ENCODE measurements around the gene SFMBT1.
A peak's percentile ranks its signal among the peaks of the same experiment; 100 is the strongest.

SFMBT1 gene

DNA sequence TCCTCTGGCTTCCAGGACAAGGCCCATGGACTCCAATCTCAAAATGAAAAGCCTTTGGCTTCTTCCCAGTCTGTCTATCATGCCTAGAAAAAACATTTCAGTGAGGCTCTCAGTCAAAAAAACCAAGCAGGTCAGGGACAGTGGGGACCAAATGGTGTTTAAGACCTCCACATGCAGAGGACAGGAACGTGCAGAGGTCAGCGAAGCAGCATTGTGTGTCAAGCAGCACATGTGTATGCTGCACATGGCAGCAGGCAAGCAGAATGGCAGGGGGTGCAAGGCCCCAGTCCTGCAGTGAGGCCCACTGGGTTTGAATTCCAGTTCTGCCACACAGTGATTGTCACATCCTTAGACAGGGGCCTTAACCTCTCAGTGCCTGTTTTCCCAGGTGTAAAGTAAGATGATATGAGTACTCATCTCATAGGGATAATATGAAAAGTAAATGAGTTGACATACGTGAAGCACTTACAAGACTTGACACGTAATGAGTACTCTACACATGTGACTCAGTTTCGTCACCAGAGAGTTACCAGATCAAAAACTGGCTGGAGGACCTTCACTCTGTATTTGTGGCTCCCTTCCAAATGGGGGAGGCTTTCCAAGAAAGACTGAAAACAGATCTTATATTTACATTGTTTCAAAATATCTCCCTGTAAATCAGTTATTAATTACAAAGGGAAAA, 159.7 kb downstream of the SFMBT1 start:
- DNase-seq (ENCODE audit: low read depth) = no peak

DNA sequence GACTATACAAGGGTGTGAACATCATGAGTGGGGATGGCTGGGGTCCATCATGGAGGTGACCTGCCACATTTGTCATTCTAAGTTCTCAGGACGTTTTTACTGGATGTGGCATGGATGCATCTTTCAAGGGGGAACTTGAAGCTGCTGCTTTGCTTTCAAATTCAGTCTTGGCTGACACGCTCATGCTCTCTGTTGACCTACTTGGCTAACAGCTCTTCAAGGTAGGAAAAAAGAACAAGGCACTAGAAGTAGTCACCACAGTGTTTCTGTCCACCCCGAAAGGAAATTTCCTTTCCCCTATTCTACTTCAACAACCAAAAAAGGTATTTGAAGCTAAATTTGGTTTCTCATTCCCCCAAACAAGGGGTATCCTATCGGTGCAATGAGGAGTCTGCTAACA, 163.5 kb downstream of the SFMBT1 start:
- no peak for DNase-seq (ENCODE audit: low read depth)

DNA sequence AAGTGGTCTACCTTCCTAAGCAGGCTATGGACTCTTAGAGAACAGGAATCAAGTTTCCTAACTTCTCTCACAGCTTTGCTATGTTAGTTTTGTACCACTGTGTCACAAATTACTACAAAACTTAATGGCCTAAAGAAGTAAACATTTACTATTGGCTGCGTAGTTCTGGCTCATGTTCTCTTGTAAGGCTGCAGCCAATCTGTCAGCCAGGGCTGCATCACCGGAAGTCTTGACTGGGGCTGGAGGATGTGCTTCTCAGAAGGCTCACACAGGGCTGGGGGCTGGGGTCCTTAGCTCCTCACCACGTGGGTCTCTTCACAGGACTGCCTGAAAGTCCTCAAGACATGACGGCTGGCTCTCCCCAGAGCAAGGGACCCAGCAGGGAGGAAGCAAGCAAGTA, 164.0 kb downstream of the SFMBT1 start:
- no peak for DNase-seq (ENCODE audit: low read depth)

DNA sequence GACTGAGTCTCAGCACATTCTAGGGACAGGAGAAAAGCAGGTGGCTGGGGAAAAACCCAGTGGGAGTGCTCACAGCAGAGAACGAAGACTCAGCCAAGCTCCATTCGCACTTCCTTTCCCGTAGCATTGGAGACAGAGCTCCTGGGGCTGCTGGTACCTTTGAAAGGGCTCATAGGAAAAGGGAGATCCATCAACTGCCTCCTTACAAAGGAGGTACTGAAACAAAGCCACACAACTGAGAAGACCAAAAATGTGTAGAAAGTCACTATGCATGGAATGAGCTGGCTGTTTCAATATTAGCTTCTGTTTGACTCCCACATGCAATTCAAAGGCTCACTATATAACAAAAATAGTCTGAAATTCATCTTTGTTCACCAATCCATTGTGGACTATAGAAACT, 165.4 kb downstream of the SFMBT1 start:
- DNase-seq (ENCODE audit: low read depth) = no peak

DNA sequence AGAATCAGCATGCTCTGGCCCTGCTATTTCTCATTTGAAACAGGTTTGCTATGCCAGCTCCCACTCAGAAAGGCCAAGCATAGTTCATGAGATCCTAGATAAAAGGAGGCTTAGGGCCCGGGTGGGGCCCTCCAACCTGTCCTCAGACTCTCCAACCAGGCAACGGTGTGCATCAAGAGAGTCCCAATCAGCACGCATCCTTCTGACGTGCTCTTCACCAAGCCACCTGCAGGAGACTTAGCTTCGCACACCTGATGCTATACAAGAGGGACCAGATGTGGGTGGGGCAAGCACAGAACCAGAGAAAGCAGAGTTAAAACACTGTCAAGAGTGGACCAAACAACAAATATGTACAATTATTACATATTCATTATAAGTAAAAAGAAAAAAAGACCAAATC, 165.8 kb downstream of the SFMBT1 start:
- no peak for DNase-seq (ENCODE audit: low read depth)

DNA sequence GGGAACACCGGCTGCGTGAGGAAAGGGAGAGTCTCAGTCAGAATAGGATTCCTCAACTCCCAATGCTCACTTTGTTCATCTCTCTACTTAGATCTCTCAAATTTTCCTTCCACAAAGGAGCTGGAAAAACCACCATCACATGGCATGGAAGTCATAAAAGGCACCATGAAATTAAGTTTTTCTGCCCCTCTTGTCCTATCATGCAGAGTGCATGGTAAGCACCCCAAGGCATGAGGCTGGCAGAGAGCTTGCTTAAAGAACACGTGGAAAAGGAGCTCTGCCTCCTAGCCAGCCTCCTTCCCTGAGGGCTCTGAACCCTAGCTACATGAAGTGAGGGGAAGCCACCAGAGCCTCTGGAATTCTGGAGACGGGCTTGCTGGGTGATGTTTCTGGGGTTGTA, 166.3 kb downstream of the SFMBT1 start:
- DNase-seq (ENCODE audit: low read depth) = no peak

GRCh38 chr3:52879090-52879489, 166.8 kb downstream of the SFMBT1 start:
- DNase-seq (ENCODE audit: low read depth) = no peak

DNA sequence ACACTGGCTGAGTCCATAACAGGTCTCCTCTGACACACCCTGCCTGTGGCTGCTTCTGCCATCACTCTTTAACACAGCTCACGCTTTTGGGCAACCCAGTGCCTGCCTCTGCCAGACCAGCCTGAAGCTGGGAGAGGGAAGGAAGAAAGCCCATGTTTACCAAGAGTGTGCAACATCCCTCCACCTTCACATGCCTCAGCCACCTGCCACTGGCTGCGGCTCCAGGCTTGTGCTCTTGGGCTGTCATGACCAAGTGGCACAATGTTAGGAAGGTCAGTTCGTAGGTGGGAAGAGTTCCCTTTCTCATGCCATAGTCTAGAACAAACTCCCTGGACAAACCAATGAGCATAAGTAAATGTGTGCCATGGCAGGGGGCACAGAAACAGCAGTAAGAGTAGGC, 168.8 kb downstream of the SFMBT1 start:
- DNase-seq (ENCODE audit: low read depth) = no peak

- no peak for DNase-seq (ENCODE audit: low read depth)
Measured at GRCh38 chr3:52874864-52875587, 170.8 kb downstream of the SFMBT1 start.

- DNase-seq (ENCODE audit: low read depth) = no peak
Measured at GRCh38 chr3:52874160-52874701, 171.6 kb downstream of the SFMBT1 start.

GRCh38 chr3:52873433-52874159, 172.3 kb downstream of the SFMBT1 start:
- DNase-seq (ENCODE audit: low read depth) = peak; percentile 83

DNA sequence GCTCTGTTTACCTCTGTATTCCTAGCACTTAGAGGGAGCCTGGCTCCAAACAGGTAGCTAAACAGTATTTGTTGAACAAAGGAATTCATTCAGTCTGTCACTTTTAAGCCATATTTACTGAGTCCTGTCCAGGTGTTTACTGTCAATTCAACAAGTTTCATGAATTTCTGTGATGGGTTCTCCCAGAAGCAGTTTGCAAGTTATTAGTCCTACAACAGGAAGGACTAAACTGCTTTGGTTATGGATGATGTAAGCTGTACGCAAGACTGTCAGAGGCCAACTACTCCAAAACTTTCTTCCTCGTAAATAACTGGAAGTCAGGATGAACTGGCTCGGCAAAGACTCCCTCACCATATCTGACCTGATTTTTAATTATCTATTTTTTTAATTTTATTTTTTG, 173.6 kb downstream of the SFMBT1 start:
- DNase-seq (ENCODE audit: low read depth) = no peak

DNA sequence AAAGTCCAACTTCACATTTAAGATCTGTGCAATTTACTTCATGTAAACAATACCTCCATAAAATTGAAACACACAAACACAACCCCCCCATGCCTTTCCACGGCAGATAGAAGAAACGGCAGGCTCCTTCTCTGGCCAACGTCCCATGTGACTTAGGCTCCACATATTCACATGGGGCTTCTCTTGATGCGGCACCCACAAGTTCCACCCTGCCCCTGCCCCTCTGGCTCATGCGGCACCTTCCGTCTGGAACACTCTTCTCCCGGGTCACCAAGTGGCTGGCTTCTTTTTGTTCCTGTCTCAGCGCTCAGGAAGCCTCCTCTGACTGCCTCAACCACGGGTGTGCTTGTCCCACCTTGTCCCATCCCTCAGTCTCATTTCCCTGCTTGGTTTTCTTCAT, 174.1 kb downstream of the SFMBT1 start:
- no peak for DNase-seq (ENCODE audit: low read depth)

GRCh38 chr3:52870471-52870870, 175.4 kb downstream of the SFMBT1 start:
- DNase-seq (ENCODE audit: low read depth) = no peak

DNA sequence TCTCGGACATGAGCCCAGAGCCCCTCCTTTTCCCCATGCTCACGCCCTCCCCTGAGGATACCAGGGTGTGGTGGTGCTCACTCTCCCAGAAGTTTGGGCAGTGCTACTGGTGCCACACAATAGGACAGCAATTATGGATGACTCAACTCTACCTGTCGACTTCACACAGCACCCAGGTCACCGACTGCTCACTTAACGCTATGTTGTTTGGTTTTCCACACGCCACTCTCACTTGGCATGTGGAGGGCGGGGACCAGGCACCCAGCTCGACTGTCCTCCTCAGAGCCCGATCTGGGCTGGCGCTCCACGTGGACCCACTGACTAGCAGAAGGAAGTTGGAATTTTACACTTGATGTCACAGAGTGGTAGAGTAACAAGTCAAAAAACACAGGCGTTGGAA, 179.4 kb downstream of the SFMBT1 start:
- no peak for DNase-seq (ENCODE audit: low read depth)

GRCh38 chr3:52865994-52866393, 179.9 kb downstream of the SFMBT1 start:
- DNase-seq (ENCODE audit: low read depth) = no peak

DNA sequence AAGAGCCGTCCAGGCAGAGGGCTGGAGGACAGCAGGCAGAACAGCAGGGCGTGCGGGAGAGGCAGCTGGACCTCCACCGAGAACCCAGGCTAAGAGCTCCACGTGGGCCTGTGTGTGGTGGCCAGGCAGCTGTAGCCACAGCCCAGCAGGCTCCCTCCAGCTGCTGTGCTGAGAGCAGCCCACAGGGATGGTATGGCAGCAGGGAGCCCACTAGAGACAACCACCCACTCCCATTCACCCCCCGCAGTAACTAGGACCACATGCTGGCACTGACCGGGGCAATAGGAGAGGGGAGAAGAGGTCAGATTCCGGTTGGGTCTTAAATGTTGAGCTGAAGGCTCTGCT, 185.5 kb downstream of the SFMBT1 start:
- DNase-seq (ENCODE audit: low read depth) = no peak

GRCh38 chr3:52859686-52860423, 186.0 kb downstream of the SFMBT1 start:
- no peak for DNase-seq (ENCODE audit: low read depth)

- no peak for DNase-seq (ENCODE audit: low read depth)
Measured at GRCh38 chr3:52857864-52858263, 188.0 kb downstream of the SFMBT1 start.

GRCh38 chr3:52857133-52857532, 188.7 kb downstream of the SFMBT1 start:
- no peak for DNase-seq (ENCODE audit: low read depth)

DNA sequence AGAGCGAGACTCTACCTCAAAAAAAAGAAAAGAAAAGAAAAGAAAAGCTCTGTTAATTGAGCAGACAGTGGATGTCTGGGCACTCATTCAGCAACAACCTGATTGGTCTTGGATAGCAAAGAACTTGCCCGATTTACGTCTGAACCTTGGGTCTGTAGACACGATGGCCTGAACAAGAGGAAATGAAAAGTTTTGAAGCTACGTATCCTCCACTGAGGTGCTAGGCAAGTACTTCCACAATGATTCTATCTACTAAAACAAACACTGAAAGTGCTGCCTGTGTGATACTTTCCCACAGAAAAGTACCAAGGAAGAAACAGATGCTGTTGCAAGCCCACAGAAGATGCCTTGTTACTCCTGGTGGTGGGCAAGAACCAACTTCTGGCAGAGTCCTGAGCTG, 189.2 kb downstream of the SFMBT1 start:
- no peak for DNase-seq (ENCODE audit: low read depth)

DNA sequence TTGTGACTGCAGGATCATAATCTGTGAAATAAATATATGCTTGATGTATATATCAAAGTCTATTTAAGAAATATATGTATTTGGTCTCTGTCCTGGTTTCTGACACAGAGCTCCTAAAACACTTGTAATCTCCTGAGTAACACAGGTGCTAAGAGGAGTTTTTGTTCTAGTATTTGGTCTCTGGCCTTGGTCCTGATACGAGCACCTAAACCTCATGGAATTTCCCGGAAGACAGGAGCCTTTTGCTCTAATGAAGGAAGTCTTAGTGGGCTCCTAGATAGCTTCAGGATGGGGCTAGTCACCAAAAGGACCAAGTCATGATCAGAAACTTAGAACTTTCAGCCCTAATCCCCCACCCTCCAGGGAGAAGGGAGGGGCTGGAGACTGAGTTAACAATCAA, 191.9 kb downstream of the SFMBT1 start:
- no peak for DNase-seq (ENCODE audit: low read depth)

All from amniotic epithelial cell (primary cell).